Measurements from ENCODE around the gene RASSF3.

DNA sequence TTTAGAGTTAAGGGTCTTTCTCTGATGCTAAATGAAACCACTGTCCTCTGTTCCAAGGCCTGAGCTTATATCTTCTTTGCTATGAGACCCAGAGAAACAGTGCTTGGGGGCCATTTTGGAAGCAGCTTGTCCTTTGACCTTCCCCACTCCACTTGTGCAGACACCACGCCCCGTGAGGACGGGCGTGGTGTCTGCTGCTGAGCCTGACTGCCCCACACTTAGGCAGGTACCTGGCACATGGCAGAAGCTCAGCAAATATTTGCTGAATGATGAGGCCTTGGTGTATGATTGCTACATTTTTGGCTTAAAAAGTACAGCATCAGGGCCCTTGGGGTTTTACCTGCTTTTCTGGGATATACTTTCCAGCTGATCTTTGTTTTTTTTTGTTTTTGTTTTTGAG lies 69.9 kb downstream of the RASSF3 start:
- TF ChIP-seq POLR2AphosphoS5 (IDR thresholded peaks at IDR 0.05; ENCODE audit: low read depth, low read length) (no peak), SIN3A (IDR thresholded peaks at IDR 0.05; ENCODE audit: borderline replicate concordance, insufficient read depth, low read depth, low read length) (no peak)
- TF ChIP-seq, protein P1, sequence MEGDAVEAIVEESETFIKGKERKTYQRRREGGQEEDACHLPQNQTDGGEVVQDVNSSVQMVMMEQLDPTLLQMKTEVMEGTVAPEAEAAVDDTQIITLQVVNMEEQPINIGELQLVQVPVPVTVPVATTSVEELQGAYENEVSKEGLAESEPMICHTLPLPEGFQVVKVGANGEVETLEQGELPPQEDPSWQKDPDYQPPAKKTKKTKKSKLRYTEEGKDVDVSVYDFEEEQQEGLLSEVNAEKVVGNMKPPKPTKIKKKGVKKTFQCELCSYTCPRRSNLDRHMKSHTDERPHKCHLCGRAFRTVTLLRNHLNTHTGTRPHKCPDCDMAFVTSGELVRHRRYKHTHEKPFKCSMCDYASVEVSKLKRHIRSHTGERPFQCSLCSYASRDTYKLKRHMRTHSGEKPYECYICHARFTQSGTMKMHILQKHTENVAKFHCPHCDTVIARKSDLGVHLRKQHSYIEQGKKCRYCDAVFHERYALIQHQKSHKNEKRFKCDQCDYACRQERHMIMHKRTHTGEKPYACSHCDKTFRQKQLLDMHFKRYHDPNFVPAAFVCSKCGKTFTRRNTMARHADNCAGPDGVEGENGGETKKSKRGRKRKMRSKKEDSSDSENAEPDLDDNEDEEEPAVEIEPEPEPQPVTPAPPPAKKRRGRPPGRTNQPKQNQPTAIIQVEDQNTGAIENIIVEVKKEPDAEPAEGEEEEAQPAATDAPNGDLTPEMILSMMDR (IDR thresholded peaks at IDR 0.05), result no peak
- TF ChIP-seq, protein P2, sequence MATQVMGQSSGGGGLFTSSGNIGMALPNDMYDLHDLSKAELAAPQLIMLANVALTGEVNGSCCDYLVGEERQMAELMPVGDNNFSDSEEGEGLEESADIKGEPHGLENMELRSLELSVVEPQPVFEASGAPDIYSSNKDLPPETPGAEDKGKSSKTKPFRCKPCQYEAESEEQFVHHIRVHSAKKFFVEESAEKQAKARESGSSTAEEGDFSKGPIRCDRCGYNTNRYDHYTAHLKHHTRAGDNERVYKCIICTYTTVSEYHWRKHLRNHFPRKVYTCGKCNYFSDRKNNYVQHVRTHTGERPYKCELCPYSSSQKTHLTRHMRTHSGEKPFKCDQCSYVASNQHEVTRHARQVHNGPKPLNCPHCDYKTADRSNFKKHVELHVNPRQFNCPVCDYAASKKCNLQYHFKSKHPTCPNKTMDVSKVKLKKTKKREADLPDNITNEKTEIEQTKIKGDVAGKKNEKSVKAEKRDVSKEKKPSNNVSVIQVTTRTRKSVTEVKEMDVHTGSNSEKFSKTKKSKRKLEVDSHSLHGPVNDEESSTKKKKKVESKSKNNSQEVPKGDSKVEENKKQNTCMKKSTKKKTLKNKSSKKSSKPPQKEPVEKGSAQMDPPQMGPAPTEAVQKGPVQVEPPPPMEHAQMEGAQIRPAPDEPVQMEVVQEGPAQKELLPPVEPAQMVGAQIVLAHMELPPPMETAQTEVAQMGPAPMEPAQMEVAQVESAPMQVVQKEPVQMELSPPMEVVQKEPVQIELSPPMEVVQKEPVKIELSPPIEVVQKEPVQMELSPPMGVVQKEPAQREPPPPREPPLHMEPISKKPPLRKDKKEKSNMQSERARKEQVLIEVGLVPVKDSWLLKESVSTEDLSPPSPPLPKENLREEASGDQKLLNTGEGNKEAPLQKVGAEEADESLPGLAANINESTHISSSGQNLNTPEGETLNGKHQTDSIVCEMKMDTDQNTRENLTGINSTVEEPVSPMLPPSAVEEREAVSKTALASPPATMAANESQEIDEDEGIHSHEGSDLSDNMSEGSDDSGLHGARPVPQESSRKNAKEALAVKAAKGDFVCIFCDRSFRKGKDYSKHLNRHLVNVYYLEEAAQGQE (IDR thresholded peaks at IDR 0.05; ENCODE audit: insufficient read depth in 1 of 2, low read depth in 2 of 2, low read length in 1 of 2), result no peak

Measured in Panc1 (cell line).